Measurements from ENCODE around the gene RAI1.

Gene RAI1

GRCh38 chr17:17754719-17755686 is 73.7 kb downstream of the RAI1 start:
- DNase-seq = no peak

DNA sequence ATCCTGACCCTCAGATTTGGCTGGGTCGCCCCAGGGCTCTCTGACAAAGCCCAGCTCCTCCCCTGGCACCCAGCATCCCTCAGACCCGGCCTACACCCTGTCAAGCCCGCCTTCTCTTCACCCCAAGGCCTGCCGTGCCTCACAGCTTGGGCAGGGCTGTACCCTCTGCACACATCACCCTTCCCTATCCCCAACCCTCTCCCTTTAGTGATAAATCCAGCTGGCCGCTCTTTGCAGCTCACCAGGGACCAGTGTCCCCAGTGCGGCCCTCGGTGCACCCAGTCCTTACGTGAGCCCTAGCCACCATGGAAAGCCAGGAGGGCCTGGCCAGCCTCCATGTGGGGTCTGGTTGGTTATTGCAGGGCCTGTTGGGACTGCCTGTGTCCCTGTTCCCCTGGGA is 74.5 kb downstream of the RAI1 start:
- no peak for DNase-seq

DNA sequence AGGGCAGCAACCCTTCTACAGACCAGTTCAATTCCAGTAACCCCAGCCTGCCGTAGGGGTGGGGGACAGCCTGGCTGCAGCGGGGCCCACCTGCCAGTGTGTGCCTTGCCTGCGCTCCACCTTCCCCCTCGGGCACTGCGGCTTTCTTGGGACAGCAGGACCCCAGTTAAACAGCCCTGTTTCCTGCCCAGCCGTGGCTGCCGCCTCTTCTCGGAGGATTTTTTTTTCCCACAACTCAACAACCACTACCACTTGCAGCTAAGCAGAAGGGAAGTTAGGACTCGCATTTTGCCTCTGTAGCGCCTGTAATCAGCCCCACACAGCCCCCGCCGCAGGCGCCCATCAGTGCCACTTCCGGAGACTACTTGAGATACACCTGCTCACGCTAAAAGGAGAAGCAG is 76.1 kb downstream of the RAI1 start:
- no peak for DNase-seq

DNA sequence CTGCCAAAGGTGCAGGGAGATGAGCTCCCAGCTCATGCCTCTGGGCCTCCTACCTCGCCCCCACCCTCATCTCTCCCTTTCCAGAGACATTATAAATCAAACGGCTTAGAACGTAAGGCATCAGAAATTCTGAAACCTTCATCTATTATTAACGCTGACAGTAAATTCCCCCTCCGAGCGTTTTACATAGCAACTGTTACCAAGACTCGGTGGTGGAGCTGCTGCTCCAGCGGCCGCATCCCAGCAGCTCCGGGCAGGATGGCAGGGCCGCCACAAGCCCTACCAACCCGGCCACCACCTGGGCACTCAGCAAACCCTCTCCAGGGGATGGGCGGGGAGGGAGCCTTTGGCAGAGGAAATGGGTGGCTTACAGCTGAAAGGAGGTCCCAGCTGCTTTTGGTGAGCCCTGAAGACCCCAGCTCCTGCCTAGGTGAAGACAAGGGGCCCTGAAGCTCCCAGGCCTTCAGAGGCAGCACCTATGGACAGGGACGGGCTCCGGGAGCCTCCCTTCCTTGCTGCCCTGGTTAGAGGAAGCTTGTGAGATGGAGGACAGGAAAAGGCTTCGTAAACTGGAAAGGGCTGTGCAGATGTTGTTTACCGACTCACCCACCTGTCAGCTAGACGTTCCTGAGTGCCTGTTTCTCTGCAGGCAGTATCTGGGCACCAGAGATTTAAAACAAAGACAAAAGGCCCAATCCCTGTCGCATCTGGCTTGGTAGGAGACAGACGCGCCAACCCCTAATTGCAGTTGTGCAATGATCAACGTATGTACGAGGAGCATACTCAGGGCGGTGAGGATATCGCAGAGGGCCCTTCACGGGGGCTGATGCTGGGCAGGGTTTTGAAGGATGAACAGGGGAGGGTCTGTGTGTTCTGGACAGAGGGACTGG is 76.9 kb downstream of the RAI1 start:
- DNase-seq = no peak

GRCh38 chr17:17758941-17759563 is 77.8 kb downstream of the RAI1 start:
- no peak for DNase-seq

GRCh38 chr17:17760350-17760749 is 79.1 kb downstream of the RAI1 start:
- DNase-seq = no peak

DNA sequence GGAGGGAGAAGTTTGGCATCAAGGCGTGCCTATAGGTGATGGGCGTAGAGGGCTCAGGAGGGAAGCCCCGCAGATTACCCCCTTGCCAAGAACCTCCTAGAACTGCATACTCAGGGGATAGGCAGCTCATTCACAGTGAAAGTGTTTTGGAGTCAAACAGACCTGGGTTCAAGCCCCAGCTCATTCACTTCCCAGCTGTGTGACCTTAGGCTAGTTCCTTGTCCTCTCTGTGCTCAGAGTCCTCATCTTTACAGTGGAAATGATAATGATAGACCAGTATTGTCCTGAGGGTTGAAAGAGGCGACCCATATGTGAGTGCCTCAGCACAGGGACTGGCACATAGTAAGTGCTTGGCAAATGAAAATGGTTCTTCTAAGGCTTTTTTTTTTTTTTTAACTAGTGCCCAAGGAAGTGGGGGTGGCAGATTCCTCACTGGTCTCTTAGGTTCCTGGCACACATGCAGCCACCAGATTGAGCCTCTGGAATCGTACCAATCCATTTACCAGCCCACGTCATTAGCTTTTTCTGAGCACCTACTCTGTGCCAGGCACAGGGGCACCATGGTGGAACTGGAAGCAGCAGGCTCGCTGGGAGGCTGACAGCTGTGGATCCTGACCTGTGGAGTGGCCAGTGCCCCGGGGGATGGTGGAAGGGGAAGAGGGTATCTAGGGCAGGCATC is 79.8 kb downstream of the RAI1 start:
- DNase-seq = no peak

DNA sequence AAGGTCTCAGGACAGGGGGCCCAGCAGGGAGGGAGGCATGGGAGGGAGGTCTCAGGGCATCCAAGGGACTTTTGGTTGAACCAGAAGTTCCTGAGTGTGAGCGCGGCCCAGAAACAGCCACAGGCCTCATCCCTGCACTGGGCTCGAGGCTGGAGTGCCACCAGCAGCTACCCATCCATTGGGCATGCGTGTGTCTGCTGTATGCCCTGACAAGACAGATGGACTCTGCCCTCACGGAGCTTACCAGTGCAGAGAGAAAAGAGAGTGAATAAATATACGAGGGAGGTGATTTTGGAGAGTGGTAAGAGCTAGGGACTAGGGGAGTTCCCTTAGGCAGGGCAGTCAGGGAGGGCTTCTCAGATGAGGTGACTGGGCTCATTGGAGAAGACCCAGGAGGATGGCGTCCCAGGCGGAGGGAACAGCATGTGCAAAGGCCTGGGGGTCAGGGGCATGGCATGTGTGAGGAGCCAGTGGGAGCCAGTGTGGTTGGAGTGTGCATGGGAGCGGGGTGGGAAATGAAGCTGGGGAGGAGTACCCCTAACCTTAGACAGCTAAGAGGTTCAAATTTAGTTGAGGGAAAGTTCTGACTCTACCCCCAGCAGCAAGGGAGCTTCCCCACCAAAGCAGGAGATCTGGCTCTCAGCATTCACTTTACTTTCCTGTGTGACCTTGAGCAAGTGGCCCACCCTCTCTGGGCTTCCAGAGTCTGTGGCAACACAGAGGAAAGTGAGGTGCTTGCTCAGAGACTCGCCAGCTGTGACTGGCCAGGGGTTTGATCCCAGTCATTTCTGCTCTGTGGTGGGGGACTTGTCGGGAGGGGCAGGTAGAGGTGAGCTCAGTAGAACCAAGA is 80.9 kb downstream of the RAI1 start:
- DNase-seq = no peak

DNA sequence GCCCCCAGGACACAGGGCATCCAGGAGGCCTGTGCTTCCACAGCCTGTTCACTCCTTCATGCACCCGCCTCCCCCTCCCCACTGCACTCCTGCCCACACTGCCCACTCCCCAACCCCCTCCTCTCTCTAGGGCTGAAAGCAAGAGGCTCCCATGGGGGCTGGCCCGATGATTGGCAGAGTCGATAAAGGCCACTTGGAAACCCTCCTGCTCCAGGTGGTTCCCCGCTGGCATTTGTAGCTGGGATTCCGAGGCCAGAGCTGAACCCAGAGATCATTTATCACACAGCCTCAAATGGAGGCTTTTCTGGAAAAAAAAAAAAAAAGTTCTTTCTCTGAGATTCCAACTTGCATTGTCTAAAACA is 81.5 kb downstream of the RAI1 start:
- DNase-seq = no peak

DNA sequence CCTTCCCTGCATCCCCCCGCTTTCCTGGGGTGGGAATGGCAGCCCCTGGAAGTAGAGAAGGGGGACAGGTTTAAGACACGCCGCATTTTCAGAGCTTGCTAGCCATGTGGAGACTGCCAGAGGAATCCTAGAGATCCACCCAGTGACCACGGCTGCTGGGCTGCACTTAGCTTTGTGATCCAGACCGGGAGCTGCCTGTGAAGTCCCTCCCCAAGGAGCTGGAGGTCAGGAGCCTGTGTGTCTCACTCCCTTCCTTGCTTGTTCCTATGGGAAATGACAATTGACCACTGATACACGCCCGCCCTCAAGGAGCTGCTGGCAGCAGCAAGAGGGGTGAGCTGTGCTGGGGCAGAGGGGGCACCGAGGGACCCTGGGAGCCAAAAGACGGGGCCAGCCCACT is 81.9 kb downstream of the RAI1 start:
- DNase-seq = no peak

DNA sequence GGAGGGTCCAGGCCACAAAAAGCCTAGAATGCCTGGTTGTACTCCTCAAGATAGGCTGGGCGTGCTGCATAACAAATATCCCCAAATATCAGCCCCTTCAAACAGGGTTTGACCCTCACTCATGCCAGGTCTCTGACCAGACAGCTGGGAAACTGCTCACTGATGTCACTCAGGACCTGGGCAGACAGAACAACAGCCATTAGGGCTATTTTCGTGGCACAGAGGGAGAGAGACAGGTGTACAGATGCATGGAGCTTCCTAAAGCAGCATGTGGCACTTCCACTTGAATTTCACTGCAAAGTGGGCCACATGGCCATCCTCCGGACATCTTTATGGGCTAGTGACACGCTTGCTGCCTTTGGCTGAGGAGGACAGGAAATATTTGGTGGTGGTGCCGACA is 82.5 kb downstream of the RAI1 start:
- DNase-seq = no peak

GRCh38 chr17:17765359-17766076 is 84.3 kb downstream of the RAI1 start:
- no peak for DNase-seq

GRCh38 chr17:17766077-17766743 is 85.0 kb downstream of the RAI1 start:
- DNase-seq = no peak

DNA sequence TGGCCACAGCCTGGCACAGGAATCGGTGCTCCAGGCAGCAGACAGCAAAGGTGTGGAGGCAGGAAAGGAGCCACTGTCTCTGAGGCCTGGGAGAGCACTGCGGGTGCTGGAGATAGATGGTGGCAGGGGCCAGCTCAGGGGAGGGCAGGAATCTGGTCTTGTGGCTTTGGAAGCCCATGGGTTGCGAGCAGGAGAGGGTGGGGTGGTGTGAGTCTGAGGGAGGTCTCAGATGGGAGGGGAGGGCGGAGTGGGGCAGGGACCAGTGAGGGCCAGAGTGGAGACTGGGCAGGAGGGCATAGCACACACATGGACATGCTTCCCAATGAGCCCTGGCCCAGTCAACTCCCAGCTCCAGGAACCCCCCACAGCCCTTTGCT is 85.5 kb downstream of the RAI1 start:
- no peak for DNase-seq

GRCh38 chr17:17767154-17767869 is 86.1 kb downstream of the RAI1 start:
- no peak for DNase-seq

DNA sequence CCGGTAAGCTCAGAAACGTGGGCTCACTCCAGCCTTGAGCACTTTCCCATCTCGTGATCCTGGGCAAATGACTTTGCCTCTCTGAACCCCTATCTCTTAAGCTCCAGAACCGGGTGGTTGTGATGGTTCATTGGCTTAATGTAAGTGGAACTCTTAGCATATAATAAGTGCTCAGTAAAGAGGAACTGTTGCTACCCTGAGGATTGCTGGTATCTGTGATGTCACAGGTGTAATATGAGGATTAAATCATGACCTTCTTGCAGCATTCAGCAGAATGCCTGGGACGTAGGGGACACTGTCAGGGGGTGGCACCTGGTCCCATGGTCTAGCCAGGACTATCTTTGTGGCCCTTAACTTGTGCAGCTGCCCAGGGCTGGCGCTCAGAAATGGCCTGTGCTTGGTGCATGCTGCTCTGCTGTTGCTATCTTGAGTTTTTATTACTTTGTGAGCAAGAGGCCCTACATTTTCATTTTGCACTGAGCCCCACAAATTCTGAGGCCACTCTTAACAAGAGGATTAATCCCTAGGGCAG is 86.7 kb downstream of the RAI1 start:
- DNase-seq = no peak

- DNase-seq = no peak
Observed at GRCh38 chr17:17768424-17769088, 87.3 kb downstream of the RAI1 start.

DNA sequence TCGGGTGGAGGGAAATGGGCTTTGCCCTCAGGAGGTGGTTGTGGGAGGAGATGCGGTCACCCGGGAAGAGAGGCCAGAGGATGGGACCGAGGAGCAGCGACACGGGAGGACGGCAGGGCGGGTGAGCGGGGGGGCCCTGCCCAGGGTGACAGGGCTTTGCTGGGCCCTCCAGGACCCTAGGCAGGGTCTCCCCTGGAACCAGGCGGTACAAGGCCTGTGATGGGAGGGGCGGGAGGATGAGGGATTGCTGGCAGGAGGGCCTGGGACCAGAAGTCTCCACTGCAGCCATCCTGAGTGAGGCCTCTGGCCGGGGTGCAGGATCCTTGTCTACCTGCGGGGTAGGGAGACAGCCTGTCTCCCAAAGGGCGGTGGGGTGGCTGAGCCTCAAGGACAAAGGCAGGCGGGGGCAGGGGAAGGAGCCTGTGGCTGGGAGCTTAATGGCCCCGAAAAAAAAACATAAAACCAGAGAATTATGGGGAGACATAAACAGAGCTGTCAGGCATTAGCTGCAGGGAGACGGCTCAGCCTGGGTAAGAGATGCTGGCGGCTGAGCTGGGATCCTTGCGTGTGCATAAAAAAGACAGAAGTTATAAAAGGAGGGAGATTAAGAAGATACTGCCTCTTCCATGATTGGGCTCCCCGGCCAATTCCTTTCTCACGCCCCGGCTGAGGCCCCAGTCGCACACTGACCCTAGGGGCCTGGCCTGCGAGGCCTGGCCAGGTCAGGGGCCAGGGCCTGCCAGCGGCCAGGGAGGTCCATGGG is 88.8 kb downstream of the RAI1 start:
- no peak for DNase-seq

Measured in stimulated activated CD4-positive, alpha-beta T cell treated with anti-CD3 and anti-CD28 coated beads, Interleukin-12 subunit alpha, Interleukin-12 subunit beta, amount 100 ng/mL, for 4 hours (primary cell).